Parathyroid adenoma (tissue), 2 donors: ENCODE measurements around the gene DDX1.

Source experiments
- H2AFZ ChIP-seq: fragments of 300-600 bp; sonication (generic); one replicate; pipeline ENCODE4 v1.7.0; 2017; ENCODE audit warnings: antibody characterized with exemption, mild to moderate bottlenecking
- H3K27ac ChIP-seq: fragments of 300-600 bp; sonication (generic); one replicate; pipeline ENCODE4 v1.7.0; 2017
- H3K27me3 ChIP-seq: fragments of 300-600 bp; sonication (generic); one replicate; pipeline ENCODE4 v1.7.0; 2017; ENCODE audit warnings: low read length; ENCODE audit not compliant: control insufficient read depth, insufficient read depth
- H3K36me3 ChIP-seq: fragments of 300-600 bp; sonication (generic); one replicate; pipeline ENCODE4 v1.7.0; 2017; ENCODE audit warnings: low read length; ENCODE audit not compliant: control insufficient read depth, insufficient read depth
- H3K4me1 ChIP-seq: fragments of 300-600 bp; sonication (generic); one replicate; pipeline ENCODE4 v1.7.0; 2017; ENCODE audit warnings: control low read depth
- H3K4me2 ChIP-seq: fragments of 300-600 bp; sonication (generic); one replicate; pipeline ENCODE4 v1.7.0; 2017; ENCODE audit warnings: low read length
- H3K4me3 ChIP-seq: fragments of 300-600 bp; sonication (generic); one replicate; pipeline ENCODE4 v1.7.0; 2017; ENCODE audit warnings: low read depth, low read length
- H3K79me2 ChIP-seq: fragments of 300-600 bp; sonication (generic); one replicate; pipeline ENCODE4 v1.7.0; 2017; ENCODE audit warnings: control low read depth
- H3K9ac ChIP-seq: fragments of 300-600 bp; sonication (generic); one replicate; pipeline ENCODE4 v1.7.0; 2017; ENCODE audit warnings: mild to moderate bottlenecking
- H3K9me3 ChIP-seq: fragments of 300-600 bp; sonication (generic); one replicate; pipeline ENCODE4 v1.7.0; 2017; ENCODE audit warnings: low read length; ENCODE audit not compliant: control insufficient read depth
- CTCF ChIP-seq: fragments of 300-600 bp; sonication (generic); IDR thresholded peaks from one replicate; pipeline ENCODE4 v1.7.0; 2017; ENCODE audit warnings: antibody characterized with exemption, mild to moderate bottlenecking
- donor health status: primary hyperparathyroidism.

Gene DDX1

GRCh38 chr2:15546297-15547098 lies 45.2 kb upstream of the DDX1 start:
- Histone ChIP-seq H3K9ac (no peak overlapping the region), H3K4me1 (no peaks in the 10 kb centered on the region), H3K27ac (no peak overlapping the region), H3K79me2 (peaks cover 7% of the 10 kb centered on the region), H3K4me3 (no peak overlapping the region), H3K27me3 (no peaks in the 10 kb centered on the region), H2AFZ (no peak overlapping the region), H3K9me3 (no peaks in the 10 kb centered on the region), H3K36me3 (no peaks in the 10 kb centered on the region), H3K4me2 (no peak overlapping the region)
- TF ChIP-seq CTCF = no peak

- Histone ChIP-seq H3K4me3 (no peak overlapping the region), H3K9ac (no peak overlapping the region), H3K36me3 (no peaks in the 10 kb centered on the region), H3K4me1 (no peaks in the 10 kb centered on the region), H3K79me2 (peaks cover 7% of the 10 kb centered on the region), H3K27me3 (no peaks in the 10 kb centered on the region), H2AFZ (no peak overlapping the region), H3K27ac (no peak overlapping the region), H3K4me2 (no peak overlapping the region), H3K9me3 (no peaks in the 10 kb centered on the region)
- TF ChIP-seq CTCF = no peak
These were observed 44.4 kb upstream of the DDX1 start for GRCh38 chr2:15547115-15547876.

- H3K4me2 ChIP-seq = no peak overlapping the region
- H3K9ac ChIP-seq = no peak overlapping the region
- peaks cover 3% of the 10 kb centered on the region for H3K79me2 ChIP-seq
- H3K9me3 ChIP-seq = no peaks in the 10 kb centered on the region
- H3K27me3 ChIP-seq = no peaks in the 10 kb centered on the region
- no peaks in the 10 kb centered on the region for H3K36me3 ChIP-seq
- H3K27ac ChIP-seq = no peak overlapping the region
- no peak for TF ChIP-seq CTCF
- no peaks in the 10 kb centered on the region for H3K4me1 ChIP-seq
- no peak overlapping the region for H3K4me3 ChIP-seq
- no peak overlapping the region for H2AFZ ChIP-seq
These were observed 42.7 kb upstream of the DDX1 start for GRCh38 chr2:15548974-15549373.

- TF ChIP-seq CTCF = no peak
- H3K4me3 ChIP-seq = no peak overlapping the region
These were observed 38.1 kb upstream of the DDX1 start for GRCh38 chr2:15553519-15553918.

More at GRCh38 chr2:15553519-15553918, 38.1 kb upstream of the DDX1 start:
- Histone ChIP-seq H3K4me2 (no peak overlapping the region), H3K9ac (no peak overlapping the region), H2AFZ (no peak overlapping the region), H3K27ac (no peak overlapping the region), H3K36me3 (no peaks in the 10 kb centered on the region), H3K4me1 (no peaks in the 10 kb centered on the region), H3K9me3 (no peaks in the 10 kb centered on the region), H3K27me3 (no peaks in the 10 kb centered on the region), H3K79me2 (no peaks in the 10 kb centered on the region)
